Measurements from ENCODE around the gene PTPRN. TPM values are rescaled to one million over a fixed set of nuclear protein-coding genes. Genes with fewer than 3 reads are reported as not detected.

Gene PTPRN
- total RNA-seq, 2 donors from 2014 or later: 1.9 to 2.0 TPM

- no peaks in the 10 kb centered on the region for H3K36me3 ChIP-seq
- H3K9me3 ChIP-seq: no peaks in the 10 kb centered on the region
- no peak overlapping the region for H3K27ac ChIP-seq
- peaks cover 15% of the 10 kb centered on the region for H3K27me3 ChIP-seq
- intact Hi-C loops (cut with DNase I): no loop called here
- H3K4me1 ChIP-seq: no peaks in the 10 kb centered on the region
- no peak for DNase-seq
- no peak for TF ChIP-seq CTCF (IDR thresholded peaks at IDR 0.05)
- H3K4me3 ChIP-seq: no peak overlapping the region
- H3K9ac ChIP-seq (ENCODE audit: low read depth in 2 of 2, low read length in 2 of 2): no peak overlapping the region
Measured at GRCh38 chr2:219334076-219334475, 24.9 kb upstream of the PTPRN start.

- Histone ChIP-seq H3K4me1 (no peaks in the 10 kb centered on the region), H3K36me3 (no peaks in the 10 kb centered on the region), H3K27ac (no peak within 1 kb of the TSS), H3K27me3 (peaks cover 15% of the 10 kb centered on the region), H3K9ac (ENCODE audit: low read depth in 2 of 2, low read length in 2 of 2) (no peak within 1 kb of the TSS), H3K9me3 (no peaks in the 10 kb centered on the region), H3K4me3 (no peak within 1 kb of the TSS)
- intact Hi-C loops (cut with DNase I): no loop called here
- no peak for TF ChIP-seq CTCF (IDR thresholded peaks at IDR 0.05)
- DNase-seq: no peak
Measured at GRCh38 chr2:219332542-219332941, 23.3 kb upstream of the PTPRN start, which contains the start of gene RESP18. Gene RESP18 (minus strand): TSS chr2:219332744.

DNA sequence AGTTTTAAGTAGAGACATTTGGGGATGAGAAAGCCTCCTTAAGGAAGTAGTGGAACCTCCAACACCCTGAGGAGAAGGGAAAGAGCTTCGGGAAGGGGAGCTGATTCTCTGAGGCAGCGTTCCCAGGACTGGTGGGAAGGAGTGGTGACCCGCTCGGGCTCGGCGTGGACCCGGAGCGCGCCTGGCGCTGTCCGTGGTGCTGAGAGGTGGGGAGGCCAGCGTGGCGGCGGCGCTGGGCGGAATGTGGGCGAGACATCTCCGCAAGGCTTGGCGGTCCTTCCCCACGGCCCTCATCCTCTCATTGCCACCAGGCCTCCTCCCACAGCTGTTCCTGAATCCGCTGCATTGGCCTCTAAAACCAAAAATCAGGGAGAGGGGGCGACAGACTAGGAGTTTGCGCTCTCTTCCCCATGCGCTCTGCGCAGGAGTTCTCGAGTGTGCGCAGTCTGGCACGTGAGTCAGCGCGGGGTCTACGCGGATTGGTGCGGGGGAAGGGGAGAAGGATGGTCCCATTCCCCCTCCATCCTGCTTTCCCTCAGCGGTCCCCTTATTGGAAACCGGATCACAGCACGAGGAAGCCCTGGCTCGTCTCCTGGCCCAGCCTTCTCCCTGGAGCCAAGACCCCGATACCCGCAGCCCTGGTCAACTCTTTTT, 22.5 kb upstream of the PTPRN start:
- no peak for TF ChIP-seq CTCF (IDR thresholded peaks at IDR 0.05)
- Histone ChIP-seq H3K9me3 (no peaks in the 10 kb centered on the region), H3K4me3 (no peak overlapping the region), H3K27me3 (peaks cover 15% of the 10 kb centered on the region), H3K27ac (no peak overlapping the region), H3K36me3 (no peaks in the 10 kb centered on the region), H3K9ac (ENCODE audit: low read depth in 2 of 2, low read length in 2 of 2) (no peak overlapping the region), H3K4me1 (no peaks in the 10 kb centered on the region)
- intact Hi-C loops (cut with DNase I): no loop called here
- no peak for DNase-seq

GRCh38 chr2:219327719-219328118, 18.5 kb upstream of the PTPRN start:
- H3K9ac ChIP-seq (ENCODE audit: low read depth in 2 of 2, low read length in 2 of 2): no peak overlapping the region
- peaks cover 14% of the 10 kb centered on the region for H3K27me3 ChIP-seq
- no peaks in the 10 kb centered on the region for H3K9me3 ChIP-seq
- H3K4me3 ChIP-seq: no peak overlapping the region
- no peak overlapping the region for H3K27ac ChIP-seq
- DNase-seq: no peak
- no peaks in the 10 kb centered on the region for H3K4me1 ChIP-seq
- no peaks in the 10 kb centered on the region for H3K36me3 ChIP-seq
- no peak for TF ChIP-seq CTCF (IDR thresholded peaks at IDR 0.05)
- intact Hi-C loops (cut with DNase I): no loop called here

GRCh38 chr2:219325657-219326315, 16.6 kb upstream of the PTPRN start:
- Histone ChIP-seq H3K4me1 (no peaks in the 10 kb centered on the region), H3K36me3 (no peaks in the 10 kb centered on the region), H3K27ac (no peak overlapping the region), H3K9me3 (no peaks in the 10 kb centered on the region), H3K27me3 (no peaks in the 10 kb centered on the region), H3K9ac (ENCODE audit: low read depth in 2 of 2, low read length in 2 of 2) (no peak overlapping the region), H3K4me3 (no peak overlapping the region)
- intact Hi-C loops (cut with DNase I): no loop called here
- no peak for DNase-seq
- TF ChIP-seq CTCF (IDR thresholded peaks at IDR 0.05): no peak

All from colonic mucosa (tissue), 4 donors.